ENCODE data around the gene SHMT2. TPM values are rescaled to one million over a fixed set of nuclear protein-coding genes. Genes with fewer than 3 reads are reported as not detected.

Gene SHMT2
- total RNA-seq, 1 donor from 2014 or later, result 90.2 TPM

MicroRNAs within 50 kb of the gene (microRNA counts, 767-probe panel; counts per million panel counts)
- microRNA hsa-miR-1228-3p, result 460 counts per million, percentile 90 among the panel's probes with 10 or more counts

Small RNAs within 50 kb of the gene (microRNA-seq; reads per million reads assigned to microRNA genes)
- not detected for gene MIR1228

Small RNAs within 50 kb of the gene (small RNA-seq; reads per million reads assigned to genes)
- gene MIR1228, result 0.11 reads per million

Other genes with a start within 250 kb of the SHMT2 start
- gene ZBTB39, start 223.2 kb upstream of the SHMT2 start, total RNA-seq (ENCODE audit: low replicate concordance), result 21.1 and 29.7 TPM in 2 replicates
- 6.0 and 13.8 TPM in 2 replicates for gene TAC3, start 213.2 kb upstream of the SHMT2 start, total RNA-seq (ENCODE audit: low replicate concordance)
- 0.19 TPM in 1 of 2 replicates, not detected in the other for gene MYO1A, start 179.6 kb upstream of the SHMT2 start, total RNA-seq (ENCODE audit: low replicate concordance)
- gene NEMP1, start 150.9 kb upstream of the SHMT2 start, total RNA-seq (ENCODE audit: low replicate concordance), result 55.3 and 72.0 TPM in 2 replicates
- gene NAB2, start 140.6 kb upstream of the SHMT2 start, total RNA-seq (ENCODE audit: low replicate concordance), result 19.8 and 41.3 TPM in 2 replicates
- 12.9 and 21.6 TPM in 2 replicates for gene STAT6, start 118.3 kb upstream of the SHMT2 start, total RNA-seq (ENCODE audit: low replicate concordance)
- gene LRP1, start 101.2 kb upstream of the SHMT2 start, total RNA-seq (ENCODE audit: low replicate concordance), result 13.9 and 31.9 TPM in 2 replicates
- not detected in 2 replicates for gene LRP1-AS, start 82.1 kb upstream of the SHMT2 start, total RNA-seq (ENCODE audit: low replicate concordance)
- gene NXPH4, start 12.9 kb upstream of the SHMT2 start, total RNA-seq (ENCODE audit: low replicate concordance), result 0.28 TPM in 1 of 2 replicates, not detected in the other
- gene STAC3, start 21.5 kb downstream of the SHMT2 start, total RNA-seq (ENCODE audit: low replicate concordance), result 1.1 and 5.1 TPM in 2 replicates
- gene R3HDM2, start 201.3 kb downstream of the SHMT2 start, total RNA-seq (ENCODE audit: low replicate concordance), result 29.9 and 40.0 TPM in 2 replicates
- gene INHBC, start 205.1 kb downstream of the SHMT2 start, total RNA-seq (ENCODE audit: low replicate concordance), result 0.06 TPM in 1 of 2 replicates, not detected in the other
- 2.6 TPM in 1 of 2 replicates, not detected in the other for gene INHBE, start 225.6 kb downstream of the SHMT2 start, total RNA-seq (ENCODE audit: low replicate concordance)
- 0.12 and 0.71 TPM in 2 replicates for gene GLI1, start 230.1 kb downstream of the SHMT2 start, total RNA-seq (ENCODE audit: low replicate concordance)